ENCODE measurements around the gene KMO. TPM values are rescaled to one million over a fixed set of nuclear protein-coding genes. Genes with fewer than 3 reads are reported as not detected.

KMO gene
- total RNA-seq, 1 donor from 2014 or later = 3.2 TPM

DNA sequence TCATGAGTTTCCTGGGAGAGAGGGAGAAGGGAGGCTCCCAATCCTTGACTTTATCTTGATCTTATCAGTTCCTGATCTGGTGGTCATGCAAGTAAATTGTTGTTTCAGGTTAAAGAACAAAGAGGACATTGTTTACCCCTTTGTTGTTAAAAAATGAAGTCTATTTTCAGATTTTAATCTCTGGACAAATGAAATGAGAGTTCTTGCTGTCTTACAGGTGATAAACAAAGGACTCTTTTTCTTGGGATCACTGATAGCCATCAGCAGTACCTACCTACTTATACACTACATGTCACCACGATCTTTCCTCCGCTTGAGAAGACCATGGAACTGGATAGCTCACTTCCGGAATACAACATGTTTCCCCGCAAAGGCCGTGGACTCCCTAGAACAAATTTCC lies 59.6 kb downstream of the KMO start:
- no peak for DNase-seq (ENCODE audit: low spot score)

DNA sequence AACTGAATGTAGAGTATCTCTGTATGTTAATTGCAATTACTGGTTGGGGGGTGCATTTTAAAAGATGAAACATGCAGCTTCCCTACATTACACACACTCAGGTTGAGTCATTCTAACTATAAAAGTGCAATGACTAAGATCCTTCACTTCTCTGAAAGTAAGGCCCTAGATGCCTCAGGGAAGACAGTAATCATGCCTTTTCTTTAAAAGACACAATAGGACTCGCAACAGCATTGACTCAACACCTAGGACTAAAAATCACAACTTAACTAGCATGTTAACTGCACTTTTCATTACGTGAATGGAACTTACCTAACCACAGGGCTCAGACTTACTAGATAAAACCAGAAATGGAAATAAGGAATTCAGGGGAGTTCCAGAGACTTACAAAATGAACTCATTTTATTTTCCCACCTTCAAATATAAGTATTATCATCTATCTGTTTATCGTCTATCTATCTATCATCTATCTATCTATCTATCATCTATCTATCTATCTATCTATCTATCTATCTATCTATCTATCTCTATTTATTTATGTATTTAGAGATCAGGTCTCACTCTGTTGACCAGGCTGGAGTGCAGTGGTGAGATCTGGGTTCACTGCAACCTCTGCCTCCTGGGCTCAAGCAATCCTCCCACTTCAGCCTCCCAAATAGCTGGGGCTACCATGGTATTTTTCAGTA lies 60.2 kb downstream of the KMO start:
- DNase-seq (ENCODE audit: low spot score) = no peak

DNA sequence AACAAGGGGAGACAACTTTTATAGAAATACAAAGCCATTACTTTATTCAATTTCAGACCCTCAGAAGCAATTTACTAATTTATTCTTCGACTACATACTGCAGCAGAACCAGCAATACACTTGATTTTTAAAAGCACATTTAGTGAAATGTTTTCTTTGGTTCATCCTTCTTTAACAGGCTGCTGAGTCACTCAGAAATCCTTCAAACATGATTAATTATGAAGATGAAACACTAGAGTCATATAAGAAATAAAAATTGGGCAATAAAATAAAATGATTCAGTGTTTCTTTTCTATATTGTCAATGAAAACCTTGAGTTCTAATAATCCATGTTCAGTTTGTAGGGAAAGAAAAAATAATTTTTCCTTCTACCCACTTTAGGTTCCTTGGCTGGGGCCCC lies 61.0 kb downstream of the KMO start:
- no peak for DNase-seq (ENCODE audit: low spot score)

DNA sequence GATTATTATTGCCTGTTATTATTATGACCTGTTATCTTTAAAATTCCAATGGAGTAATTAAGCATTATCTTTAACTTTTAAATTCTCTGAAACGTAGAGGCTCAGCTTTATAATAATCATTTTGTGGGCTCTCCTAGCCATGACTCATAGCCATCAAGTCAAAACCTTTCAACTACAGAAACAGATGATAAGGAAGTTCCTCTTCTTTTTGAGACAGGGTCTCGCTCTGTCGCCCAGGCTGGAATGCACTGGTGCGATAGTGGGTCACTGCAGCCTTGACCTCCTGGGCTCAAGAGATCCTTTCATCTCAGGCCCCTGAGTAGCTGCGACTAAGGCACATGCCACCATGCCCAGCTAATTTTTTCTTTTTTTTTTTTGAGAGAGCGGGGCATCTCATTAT lies 64.5 kb downstream of the KMO start:
- DNase-seq (ENCODE audit: low spot score) = no peak

DNA sequence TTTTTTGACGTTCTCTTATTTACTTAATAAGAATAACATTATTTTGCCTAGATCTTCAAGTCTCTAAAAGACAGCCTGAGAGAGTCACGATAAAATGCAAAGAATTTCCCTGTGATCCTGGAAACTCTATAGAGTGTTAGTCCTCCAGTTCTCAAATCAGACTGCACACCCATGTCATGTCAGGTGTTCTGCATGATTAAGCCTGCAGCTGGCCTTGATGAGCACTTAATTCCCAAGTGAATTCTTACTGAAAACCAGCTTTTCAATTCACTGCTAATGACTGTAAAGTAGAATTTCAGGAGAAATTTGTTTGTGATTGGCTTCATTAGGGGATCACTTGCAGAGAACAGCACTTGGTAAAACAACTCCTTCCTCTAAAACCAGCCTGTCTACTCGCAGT lies 66.1 kb downstream of the KMO start:
- no peak for DNase-seq (ENCODE audit: low spot score)

DNA sequence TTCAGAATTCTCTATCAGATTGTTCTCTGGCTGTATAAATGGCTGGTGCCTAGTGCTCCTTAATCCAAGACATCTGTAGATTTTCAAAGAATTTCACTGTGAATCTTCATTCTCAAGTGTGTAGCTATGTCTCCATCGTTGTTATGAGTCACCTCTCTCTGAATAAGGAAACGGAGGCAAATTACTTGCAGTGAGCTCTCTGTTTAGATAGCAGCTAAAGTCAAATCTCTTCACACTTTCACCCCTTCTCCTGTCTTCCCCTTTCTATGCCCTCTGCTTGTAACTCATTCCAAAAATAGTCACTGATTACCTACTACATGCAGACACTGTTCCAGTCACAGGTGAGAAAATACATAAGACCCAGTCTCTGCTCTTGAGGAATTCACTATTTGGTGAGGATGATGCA lies 68.3 kb downstream of the KMO start:
- DNase-seq (ENCODE audit: low spot score) = no peak

DNA sequence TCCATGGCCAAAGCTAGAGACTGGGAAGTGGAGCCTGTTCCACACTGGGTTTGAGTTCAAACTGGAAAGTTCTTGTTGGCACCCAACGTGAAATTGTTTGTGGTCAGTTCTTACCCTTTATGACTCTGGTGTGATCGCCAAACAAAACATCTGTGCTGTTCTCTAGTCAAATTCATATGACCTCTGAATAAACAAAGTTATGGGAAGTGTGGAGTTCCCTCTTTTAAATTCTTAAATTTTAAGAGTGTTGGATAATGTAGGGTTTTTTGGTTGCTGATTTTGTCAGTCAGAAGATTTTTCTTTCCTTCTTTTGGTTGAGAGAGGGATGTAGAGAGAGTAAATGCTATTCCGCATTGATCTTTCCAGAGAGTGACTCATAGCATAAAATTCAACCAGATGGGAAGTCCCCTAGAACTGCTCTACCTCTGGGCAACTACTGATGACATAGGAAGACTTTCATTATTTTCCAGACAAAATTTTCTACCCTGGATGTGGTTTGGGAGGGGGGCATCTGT lies 71.6 kb downstream of the KMO start:
- no peak for DNase-seq (ENCODE audit: low spot score)

DNA sequence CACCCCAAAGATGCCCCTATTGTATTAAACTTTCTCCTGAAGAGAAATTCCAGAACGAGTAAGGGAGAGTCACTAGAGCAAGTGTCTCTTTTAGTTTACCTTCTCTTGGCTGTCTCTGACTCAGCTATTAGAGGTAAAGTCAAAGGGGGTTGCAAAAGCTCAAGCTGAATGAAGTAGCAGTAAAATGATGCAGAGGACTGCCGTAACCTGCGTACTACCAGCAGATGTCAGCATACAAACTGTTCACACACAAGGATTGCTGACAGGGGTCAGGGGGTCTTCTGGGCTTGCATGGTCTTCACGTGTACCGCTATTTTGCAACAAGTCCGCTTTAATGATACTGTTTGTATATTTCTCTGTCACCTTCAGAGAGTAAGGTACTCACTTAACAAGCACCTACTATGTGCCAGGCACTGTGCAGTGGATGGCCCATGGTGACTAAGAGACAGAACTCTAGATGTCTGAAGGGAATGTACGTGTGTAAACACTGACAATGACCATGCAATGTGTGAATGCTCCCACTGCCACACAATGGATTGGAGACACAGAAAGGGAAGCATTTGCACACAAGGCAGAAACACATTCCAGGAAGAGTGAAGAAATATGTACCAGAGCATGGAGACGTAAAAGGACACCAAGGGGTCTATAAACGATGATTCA lies 73.1 kb downstream of the KMO start:
- DNase-seq (ENCODE audit: low spot score) = no peak

DNA sequence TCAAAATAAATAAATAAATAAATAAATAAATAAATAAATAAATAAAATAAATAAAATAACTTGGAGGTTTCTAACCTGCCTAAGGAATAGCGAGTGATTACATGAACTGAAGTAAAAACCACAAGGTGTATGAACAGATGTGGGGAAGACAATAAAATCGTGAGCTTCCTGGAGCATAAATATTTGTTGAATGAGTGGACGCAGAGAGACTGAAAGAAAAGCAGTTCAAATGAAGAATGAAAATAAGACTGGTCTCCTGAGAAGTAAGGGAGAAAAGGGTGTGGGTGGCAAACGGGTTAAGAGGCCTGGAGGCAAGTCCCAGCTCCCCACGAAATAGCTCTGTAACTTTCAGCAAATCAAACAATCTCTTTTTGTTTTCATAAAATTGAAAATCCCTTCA lies 74.4 kb downstream of the KMO start:
- DNase-seq (ENCODE audit: low spot score) = no peak

DNA sequence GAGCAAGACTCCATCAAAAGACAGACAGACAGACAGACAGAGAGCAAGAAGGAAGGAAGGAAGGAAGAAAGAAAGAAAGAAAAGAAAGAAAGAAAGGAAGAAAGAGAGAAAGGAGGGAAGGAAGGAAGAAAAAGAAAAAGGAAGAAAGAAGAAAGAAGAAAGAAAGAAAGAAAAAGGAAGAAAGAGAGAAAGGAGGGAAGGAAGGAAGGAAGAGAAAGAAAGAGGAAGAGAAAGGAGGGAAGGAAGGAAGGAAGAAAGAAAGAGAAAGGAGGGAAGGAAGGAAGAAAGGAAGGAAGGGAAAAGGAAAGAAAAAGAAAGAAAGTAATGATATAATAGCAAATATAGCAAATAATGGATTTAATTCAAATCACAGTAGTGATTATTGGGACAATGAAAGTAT lies 75.3 kb downstream of the KMO start:
- no peak for DNase-seq (ENCODE audit: low spot score)

DNA sequence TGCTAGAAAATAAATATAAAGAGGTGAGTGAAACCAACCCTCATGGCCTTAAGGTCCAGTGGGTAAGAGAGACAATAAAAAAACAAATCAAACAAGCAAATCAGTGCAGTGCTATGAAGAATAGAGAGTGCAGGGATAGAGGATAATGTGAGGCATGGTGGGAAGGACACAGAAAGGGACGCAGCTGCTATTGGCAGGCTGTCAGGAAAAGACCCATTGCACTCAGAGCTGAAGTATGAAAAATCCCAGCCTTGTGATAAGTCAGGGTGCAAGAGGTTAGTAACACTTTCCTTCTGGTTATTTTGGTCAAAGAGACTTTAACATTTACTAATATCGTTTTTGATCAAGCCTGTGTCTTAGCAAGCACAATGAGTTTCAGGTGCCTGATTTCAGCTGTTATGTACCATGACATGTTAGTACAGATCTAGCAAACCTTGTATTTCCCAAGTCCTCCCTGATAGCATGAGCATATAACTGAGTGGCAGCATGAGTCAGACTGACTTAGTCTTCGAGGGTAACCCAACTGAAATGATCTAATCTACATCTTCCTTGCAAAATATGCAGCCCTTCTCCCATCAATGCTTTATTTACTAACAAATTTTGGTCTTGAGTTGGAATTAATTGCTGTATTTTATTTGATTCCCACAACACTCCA lies 76.3 kb downstream of the KMO start:
- DNase-seq (ENCODE audit: low spot score) = no peak

DNA sequence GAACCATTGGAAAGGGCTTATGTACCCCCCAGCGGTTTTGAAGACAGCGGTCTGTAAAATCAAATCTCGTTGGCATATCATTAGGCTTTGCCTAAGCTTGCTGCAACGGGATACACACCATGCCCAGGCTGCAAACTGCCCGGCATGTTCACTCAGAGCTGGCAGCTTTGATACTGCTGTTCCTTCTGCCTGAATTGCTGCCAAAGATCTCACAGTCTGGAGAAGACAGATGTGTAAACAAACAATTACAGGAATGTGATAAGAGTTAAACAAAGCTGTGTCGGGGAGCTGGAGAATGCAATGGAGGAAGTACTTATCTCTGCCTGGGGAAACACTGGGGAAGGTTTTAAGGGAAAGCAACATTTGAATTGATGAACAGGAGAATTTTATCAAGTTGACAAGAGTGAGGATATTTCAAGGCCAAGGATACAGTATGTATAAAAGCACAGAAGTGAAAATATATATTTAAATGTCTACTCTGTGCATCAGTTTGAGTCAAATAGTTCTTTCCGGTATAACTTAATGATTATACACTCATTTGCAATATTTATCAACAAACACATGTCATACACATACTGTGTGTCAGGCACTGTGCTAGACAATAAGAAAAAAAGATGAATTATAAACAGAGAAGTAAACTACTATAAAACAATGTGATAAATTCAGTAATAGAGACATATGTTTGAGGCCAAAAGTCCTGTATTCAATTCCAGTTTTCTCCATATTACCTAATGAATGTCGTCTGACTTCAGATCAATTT lies 78.1 kb downstream of the KMO start:
- DNase-seq (ENCODE audit: low spot score) = no peak

DNA sequence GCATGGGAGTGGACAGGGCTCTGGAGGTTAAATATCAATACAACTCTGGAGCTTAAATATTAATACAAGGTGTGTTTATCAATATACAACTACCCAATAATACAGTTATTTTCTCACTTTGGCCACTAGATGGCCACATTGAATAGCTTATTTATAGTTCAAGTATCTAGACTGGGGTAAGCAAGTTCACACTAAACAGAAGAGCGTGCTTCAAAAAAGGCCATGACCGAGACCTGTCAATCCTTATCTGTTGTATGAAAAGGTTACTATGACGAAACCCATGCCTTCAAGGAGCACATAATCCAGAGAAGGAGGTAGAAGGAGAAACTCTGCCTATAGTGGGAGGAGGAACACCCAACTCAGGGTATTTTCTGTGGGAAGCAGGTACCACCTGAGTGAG lies 78.9 kb downstream of the KMO start:
- DNase-seq (ENCODE audit: low spot score) = no peak

DNA sequence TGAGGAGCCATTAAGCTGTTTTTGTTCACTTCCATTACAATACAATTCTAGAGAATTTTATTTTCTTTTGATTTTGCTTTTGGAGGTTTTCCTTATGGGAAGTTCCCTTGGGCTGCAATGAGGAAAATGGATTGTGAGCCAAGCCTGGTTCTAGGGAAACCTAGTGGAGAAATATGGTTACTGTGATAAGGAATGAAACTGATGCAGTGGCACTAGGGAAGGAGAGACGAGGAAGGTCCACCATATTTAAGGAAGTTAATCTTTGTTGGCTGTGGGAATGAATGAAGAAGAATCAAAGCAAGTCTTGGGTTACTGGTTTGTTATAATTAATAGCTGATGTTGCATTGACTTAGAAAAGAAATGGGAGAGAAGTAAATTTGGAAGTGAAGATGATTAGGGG lies 79.6 kb downstream of the KMO start:
- DNase-seq (ENCODE audit: low spot score) = no peak

DNA sequence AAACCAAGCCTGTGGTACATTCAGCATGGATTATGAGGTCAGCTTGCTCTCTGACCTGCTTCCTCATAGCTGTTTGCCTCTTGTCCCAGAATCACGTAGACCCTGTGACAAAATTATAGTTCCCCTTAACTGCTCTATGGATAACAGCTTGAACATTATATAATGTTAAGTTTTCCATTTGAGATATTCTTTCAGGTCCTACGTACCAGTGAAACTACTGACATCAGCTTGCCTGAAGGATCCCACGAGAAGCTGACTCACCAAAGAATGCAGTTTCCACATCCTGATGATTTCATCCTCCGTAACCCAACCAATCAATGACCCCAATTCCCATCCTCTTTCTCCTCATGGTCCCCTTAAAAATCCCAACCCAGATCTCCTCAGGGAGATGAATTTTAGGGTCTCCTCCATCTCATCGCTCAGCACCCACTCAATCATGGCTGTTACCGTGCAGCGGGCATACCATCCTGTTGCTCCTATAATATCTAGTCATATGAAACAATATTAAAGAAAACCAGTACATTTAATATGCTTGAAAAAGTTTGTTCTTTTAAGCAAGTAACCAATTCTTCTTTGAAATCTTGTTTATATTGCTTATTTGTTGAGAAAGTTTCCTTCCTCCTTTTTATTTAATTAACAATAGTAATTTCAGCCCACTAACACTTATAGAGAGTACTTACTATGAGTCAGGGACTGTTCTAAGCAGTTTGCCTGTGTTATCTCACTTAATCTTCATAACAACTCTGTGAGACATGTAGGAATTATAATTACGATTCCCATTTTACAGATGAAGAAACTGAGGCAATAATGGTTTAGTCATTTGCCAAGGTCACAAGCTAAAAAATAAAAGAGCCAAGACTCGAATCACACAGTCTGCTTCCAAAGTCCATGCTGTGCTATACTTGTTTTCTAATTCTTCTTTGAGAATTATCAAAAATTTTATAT lies 80.6 kb downstream of the KMO start:
- DNase-seq (ENCODE audit: low spot score) = no peak

DNA sequence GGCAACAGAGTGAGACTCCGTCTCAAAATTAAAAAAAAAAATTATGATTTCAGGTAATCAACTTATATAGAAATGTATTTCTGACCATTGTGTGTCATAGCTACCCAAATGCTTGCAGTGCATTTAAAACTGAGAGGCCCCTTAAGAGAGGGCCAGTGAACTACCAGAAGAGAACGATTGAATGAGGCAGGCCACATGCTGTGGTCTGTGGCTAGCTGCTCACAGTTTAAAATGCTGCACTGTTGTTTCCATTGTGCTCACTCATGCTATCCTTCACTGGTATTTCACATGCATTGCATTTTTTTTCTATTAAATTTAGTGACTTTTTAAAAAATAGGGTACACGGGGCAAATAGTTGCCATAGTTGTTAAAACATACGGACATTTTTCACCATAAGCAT lies 82.0 kb downstream of the KMO start:
- DNase-seq (ENCODE audit: low spot score) = no peak

DNA sequence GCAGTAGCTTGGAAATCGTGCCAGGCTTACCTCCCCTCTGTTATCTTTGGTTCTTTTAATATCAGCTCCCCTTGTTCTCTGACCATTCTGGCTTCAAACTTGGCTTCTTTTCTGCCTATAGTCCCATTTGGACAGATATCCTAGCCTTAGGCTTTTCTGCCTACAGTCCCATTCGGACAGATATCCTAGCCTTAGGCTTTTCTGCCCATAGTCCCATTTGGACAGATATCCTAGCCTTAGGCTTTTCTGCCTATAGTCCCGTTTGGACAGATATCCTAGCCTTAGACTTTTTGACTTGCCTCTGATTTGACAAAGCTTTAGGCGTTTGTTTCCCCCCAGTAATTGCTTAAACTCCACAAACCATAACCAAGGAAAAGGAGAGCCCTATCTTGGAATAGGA lies 82.4 kb downstream of the KMO start:
- no peak for DNase-seq (ENCODE audit: low spot score)

DNA sequence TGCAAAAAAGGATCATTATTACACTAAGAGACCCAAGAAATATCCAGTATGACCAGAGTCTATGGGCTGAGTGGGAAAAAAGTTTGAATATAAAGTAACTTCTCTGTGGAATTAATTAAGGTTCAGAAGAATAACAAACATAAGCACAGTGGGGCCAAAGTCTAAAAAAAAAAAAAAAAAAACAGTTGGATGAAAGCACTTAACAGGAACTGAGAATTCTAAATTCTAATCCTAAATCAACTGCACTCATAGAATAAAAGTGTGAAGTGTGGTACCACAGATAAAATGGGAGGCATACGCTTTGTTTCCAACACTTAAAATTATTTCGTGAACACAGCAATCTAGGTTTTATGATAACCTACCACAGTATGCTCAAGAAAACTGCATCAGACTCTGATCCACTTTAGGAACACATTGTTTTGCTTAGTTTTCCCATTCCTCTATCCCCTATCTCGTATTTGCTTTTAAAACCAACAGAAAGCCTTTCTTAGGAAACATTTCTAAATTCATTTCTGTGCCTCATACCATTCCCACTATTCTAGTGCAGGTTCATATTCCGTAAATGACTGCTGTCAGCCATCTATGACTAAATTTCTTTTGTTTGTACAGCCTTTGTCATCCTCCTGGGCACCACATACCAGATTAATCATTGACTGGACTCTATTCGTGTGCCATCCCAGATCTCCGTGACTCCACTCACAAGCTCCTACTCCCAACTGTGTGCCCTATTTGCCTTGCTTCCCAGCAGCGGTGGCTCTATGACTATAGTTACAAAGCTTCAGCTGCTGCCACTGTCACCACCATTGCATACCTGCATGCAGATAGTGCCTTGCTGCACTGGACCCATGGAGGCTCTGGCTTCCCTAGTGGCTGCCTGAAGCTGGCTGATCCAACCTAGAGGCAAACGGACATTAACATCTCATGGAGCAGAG lies 83.1 kb downstream of the KMO start:
- DNase-seq (ENCODE audit: low spot score) = no peak

DNA sequence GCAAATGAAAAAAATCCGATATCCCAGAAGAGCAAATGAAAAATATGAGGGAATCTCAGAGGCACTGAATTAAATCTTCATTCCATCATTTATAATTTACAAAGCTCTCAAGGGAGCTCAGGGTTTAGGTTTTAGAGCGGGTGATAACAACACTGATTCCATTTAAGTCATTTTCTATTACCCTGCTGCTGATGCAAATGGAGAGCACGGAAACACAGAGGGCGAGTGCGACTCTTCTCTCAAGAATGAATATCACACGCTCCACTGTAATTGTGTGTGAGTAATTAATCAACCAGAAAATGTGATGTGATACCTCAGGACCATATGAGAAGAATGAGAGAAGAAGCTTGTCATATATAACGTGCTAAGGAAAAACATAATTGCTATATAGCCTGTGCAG lies 85.2 kb downstream of the KMO start:
- DNase-seq (ENCODE audit: low spot score) = no peak

DNA sequence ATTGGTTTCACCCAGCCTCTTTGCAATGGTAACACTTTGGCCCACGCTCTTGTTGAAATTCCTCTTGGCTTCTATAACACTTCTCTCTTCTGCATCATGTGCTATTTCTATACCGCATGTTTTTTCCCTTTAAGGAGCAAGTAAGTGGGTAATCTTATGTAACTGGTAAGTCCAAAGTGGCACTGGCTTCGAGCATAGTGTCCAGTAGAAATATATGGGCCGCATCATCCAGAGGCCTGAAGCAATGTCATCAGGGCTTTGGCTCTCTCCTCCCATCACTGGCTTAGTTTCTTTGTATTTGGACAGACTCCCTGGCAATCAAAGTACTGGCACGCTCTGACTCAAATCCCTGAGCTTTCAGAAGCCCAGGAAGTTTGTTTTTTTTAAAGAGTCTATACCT lies 90.5 kb downstream of the KMO start:
- DNase-seq (ENCODE audit: low spot score) = no peak

Data from mesenteric fat pad (tissue), 1 donor.